Fibroblast of upper back skin (primary cell): ENCODE results near the gene SLC7A7.
A peak's percentile ranks its signal among the peaks of the same experiment; 100 is the strongest.
"Not testable (repeated sequence)": the region's sequence is repeated elsewhere in the genome, so short reads cannot be mapped to it uniquely, and the experiment has no call there.

Source experiments
- DNase-seq: peaks from one replicate; pipeline ENCODE4 v3.0.0-alpha.2; 2013

The SLC7A7 gene

DNA sequence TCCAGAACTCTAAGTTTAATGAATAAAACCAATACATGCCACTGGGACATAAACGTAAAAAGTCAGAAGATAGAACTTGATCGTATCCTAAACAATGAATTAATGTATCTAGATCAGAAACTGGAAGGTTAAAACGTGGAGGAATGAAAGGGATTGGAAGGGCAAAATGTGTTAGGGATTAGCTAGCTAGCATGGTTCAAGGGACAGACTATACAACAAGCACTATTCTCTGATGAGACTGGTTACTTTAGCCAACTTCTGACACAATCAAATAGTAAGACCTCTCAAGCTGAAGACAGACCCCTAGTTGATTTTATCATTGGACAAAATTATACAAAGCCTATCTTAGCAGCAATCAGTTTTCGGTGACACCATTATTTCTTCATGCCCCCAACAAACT, 67.5 kb downstream of the SLC7A7 start:
- DNase-seq: no peak

DNA sequence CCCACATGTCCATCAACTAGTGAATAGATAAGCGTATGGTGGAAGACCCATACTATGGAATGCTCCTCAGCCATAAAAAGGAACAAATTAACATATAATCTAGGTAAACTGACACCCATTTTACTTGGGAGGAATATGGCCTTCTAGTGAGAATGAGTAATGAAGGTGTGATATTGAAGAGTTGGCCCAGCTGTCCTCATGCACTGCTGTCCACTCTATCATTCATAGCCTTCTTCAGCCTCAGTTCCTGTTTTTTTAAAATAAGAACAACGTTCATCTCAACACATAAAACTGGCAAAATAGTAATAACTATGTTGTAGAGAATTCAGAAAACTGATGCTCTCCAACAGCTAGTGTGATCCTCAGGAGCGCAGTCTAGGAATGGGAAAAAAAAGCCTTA, 75.2 kb downstream of the SLC7A7 start:
- no peak for DNase-seq

- no peak for DNase-seq
Observed at GRCh38 chr14:22739423-22739822, 75.8 kb downstream of the SLC7A7 start.

GRCh38 chr14:22737052-22737451, 78.2 kb downstream of the SLC7A7 start:
- no peak for DNase-seq

DNA sequence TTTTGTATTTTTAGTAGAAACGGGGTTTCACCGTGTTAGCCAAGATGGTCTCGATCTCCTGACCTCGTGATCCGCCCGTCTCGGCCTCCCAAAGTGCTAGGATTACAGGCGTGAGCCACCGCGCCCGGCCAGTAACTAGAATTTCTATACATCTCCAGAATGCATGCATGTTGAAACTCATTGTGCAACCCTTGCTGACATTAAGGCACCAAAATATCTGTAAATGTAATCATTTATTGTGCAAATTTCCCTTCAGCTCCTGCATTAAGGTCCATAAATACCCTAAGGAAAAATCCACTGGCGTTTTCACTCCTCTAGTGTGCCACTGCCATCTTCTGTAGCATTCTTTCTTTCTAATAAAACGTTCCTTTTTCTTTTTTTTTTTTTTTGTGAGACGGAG, 78.9 kb downstream of the SLC7A7 start:
- not testable (repeated sequence) for DNase-seq

DNA sequence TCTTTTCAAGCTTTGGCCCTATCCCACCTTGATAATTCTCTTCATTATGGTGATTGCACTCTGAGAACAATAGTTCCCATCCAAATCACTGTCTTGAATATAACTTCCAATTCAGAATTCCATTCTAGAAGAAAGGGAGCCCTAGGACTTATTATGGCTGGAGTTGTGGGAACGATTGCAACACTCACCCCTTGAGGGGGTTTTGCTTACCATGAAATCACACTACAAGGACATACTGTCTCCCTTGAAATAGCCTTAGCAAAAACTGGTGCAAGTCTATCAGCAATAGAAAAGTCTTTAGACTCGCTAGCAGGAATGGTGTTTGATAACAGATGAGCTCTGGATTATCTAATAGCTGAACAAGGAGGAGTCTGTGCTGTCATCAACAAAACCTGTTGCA, 80.1 kb downstream of the SLC7A7 start:
- no peak for DNase-seq

- peak; percentile 4 for DNase-seq
Observed at GRCh38 chr14:22733829-22734228, 81.4 kb downstream of the SLC7A7 start.

DNA sequence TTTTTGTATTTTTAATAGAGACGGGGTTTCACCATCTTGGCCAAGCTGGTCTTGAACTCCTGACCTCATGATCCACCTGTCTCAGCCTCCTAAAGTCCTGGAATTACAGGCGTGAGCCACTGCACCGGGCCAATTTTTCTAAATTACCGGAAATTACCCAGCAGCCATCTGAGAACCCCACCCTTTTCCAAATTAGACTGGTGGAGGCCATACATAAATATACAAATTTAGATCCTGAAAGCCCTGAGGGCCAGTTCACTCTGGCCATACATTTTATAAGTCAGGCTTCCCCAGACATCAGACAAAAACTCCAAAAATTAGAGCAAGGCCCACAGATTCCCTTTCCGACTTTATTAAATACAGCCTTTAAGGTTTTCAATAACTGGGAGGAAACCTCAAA, 83.2 kb downstream of the SLC7A7 start:
- not testable (repeated sequence) for DNase-seq

DNA sequence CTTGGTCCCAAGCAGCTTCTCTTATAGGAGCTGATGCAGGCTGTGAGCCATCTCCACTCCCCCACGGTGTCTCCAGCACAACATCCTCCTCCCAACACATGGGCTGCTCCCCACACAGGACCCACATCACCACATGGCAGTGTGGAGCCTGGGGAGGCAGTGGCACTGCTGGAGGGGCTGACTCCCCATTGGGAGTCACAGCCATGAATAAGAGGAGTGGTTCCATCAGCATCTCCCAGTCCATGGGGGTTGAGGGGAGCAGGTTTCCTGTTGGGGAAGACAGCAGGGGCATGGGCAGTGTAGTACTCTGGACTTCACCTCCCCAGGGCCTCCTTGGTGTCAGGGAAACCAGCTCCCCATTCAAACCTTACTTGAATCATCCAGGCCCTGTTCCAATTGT, 89.2 kb downstream of the SLC7A7 start:
- DNase-seq: no peak

GRCh38 chr14:22725374-22725773, 89.9 kb downstream of the SLC7A7 start:
- not testable (repeated sequence) for DNase-seq

GRCh38 chr14:22724847-22725246, 90.4 kb downstream of the SLC7A7 start:
- DNase-seq: not testable (repeated sequence)

DNA sequence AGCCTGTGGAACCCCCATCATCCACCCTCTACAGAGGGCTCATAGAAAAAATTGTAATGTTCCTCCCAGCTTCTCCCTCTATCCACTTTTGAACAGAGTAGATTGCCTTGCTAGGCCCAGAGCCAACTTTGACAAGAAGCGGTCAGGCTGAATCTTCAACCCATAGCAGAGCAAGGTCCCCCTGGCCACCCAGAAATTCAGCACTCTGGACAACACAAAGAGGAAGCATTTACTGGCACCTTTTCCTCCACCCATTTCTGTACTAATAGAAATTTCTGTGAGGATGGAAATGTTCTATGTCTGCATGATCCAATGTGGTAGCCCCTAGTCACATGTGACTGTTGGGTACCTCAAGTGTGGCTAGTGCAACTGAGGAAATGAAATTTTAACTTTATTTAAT, 91.4 kb downstream of the SLC7A7 start:
- DNase-seq: no peak
